HEK293 (cell line): Measurements from ENCODE around the gene SLC41A1.

ENCODE experiments used
- CTCF ChIA-PET: fragments of 350-600 bp; formaldehyde crosslinking; extraction: SDS; loops from one replicate; lab custom pipeline; 2021; ENCODE audit warnings: antibody characterized with exemption; lab: Yijun Ruan, JAX
- POLR2A ChIA-PET: fragments of 300-600 bp; formaldehyde crosslinking; extraction: SDS; loops from one replicate; lab custom pipeline; 2020; ENCODE audit warnings: antibody characterized with exemption, inconsistent platforms; lab: Yijun Ruan, JAX
- H3K27ac ChIP-seq: fragments of 200-500 bp; sonication (Bioruptor generic); 2 replicates; pipeline ENCODE4 v1.5.1; 2014; ENCODE audit warnings: low read depth, low read length, control low read depth, inconsistent platforms; ENCODE audit errors: extremely low read depth
- H3K36me3 ChIP-seq, 2 experiments: fragments of 200-500 bp in 1 of 2; sonication (Bioruptor generic) in 1 of 2; 1 replicate in 1 of 2; 2 replicates in 1 of 2; pipeline ENCODE4 v1.5.1; 2014 to 2017; ENCODE audit warnings: inconsistent platforms in 2 of 2, low read length in 2 of 2; ENCODE audit not compliant: control insufficient read depth in 2 of 2, insufficient read depth in 1 of 2
- H3K4me1 ChIP-seq: fragments of 200-500 bp; sonication (Bioruptor generic); 2 replicates; pipeline ENCODE4 v1.5.1; 2014; ENCODE audit warnings: mild to moderate bottlenecking, low read length, inconsistent platforms; ENCODE audit not compliant: control insufficient read depth, insufficient read depth
- H3K4me3 ChIP-seq: 2 replicates; pipeline ENCODE4 v1.5.1; 2011; ENCODE audit warnings: low read depth, mild to moderate bottlenecking, control low read depth, low read length, moderate library complexity
- H3K9me3 ChIP-seq: fragments of 200-500 bp; sonication (Bioruptor generic); 2 replicates; pipeline ENCODE4 v1.5.1; 2014; ENCODE audit warnings: low read depth, low read length, inconsistent platforms; ENCODE audit not compliant: control insufficient read depth, insufficient read depth
- GLI4 ChIP-seq: fragments of 450-650 bp; formaldehyde crosslinking; IDR thresholded peaks from 2 replicates; pipeline ENCODE4 v1.5.1; 2016; ENCODE audit warnings: missing biosample characterization, missing genetic modification characterization
- OSR2 ChIP-seq: fragments of 450-650 bp; formaldehyde crosslinking; IDR thresholded peaks from 2 replicates; pipeline ENCODE4 v1.5.1; 2016; ENCODE audit warnings: missing biosample characterization, missing genetic modification characterization
- ZFP3 ChIP-seq: fragments of 450-650 bp; formaldehyde crosslinking; IDR thresholded peaks from 2 replicates; pipeline ENCODE4 v1.5.1; 2016; ENCODE audit warnings: low read depth, missing biosample characterization, missing genetic modification characterization
- ZFP41 ChIP-seq: fragments of 450-650 bp; formaldehyde crosslinking; IDR thresholded peaks from 2 replicates; pipeline ENCODE4 v1.5.1; 2016; ENCODE audit warnings: missing biosample characterization, missing genetic modification characterization, borderline replicate concordance
- ZNF112 ChIP-seq: fragments of 450-650 bp; formaldehyde crosslinking; IDR thresholded peaks from 2 replicates; pipeline ENCODE4 v1.5.0; 2017; ENCODE audit warnings: missing biosample characterization, missing genetic modification characterization
- ZNF221 ChIP-seq: fragments of 450-650 bp; formaldehyde crosslinking; IDR thresholded peaks from 2 replicates; pipeline ENCODE4 v1.5.1; 2017; ENCODE audit warnings: missing biosample characterization, missing genetic modification characterization, borderline replicate concordance
- ZNF350 ChIP-seq: fragments of 450-650 bp; formaldehyde crosslinking; IDR thresholded peaks from 2 replicates; pipeline ENCODE4 v1.5.0; 2017; ENCODE audit warnings: missing biosample characterization, mild to moderate bottlenecking, missing genetic modification characterization
- ZNF433 ChIP-seq: fragments of 450-650 bp; formaldehyde crosslinking; IDR thresholded peaks from 2 replicates; pipeline ENCODE4 v1.5.1; 2016; ENCODE audit warnings: missing biosample characterization, missing genetic modification characterization, low read depth
- ZNF555 ChIP-seq: fragments of 450-650 bp; formaldehyde crosslinking; conservative IDR thresholded peaks from 2 replicates; pipeline ENCODE4 v1.5.1; 2017; ENCODE audit warnings: missing biosample characterization, mild to moderate bottlenecking, missing genetic modification characterization, inconsistent platforms
- ZNF660 ChIP-seq: fragments of 450-650 bp; IDR thresholded peaks from 2 replicates; pipeline ENCODE4 v1.5.1; 2018; ENCODE audit warnings: missing biosample characterization, mild to moderate bottlenecking, missing genetic modification characterization
- ZNF664 ChIP-seq: fragments of 450-650 bp; formaldehyde crosslinking; IDR thresholded peaks from 2 replicates; pipeline ENCODE4 v1.5.1; 2016; ENCODE audit warnings: missing biosample characterization, missing genetic modification characterization
- TF ChIP-seq, protein P1 (sequence below): fragments of 450-650 bp; formaldehyde crosslinking; IDR thresholded peaks from 2 replicates; pipeline ENCODE4 v1.5.1; 2016; ENCODE audit warnings: missing biosample characterization, missing genetic modification characterization
- TF ChIP-seq, protein P2 (sequence below): fragments of 450-650 bp; formaldehyde crosslinking; IDR thresholded peaks from 2 replicates; pipeline ENCODE4 v1.5.1; 2016; ENCODE audit warnings: missing biosample characterization, missing genetic modification characterization, low read depth
- TF ChIP-seq, protein P3 (sequence below): fragments of 450-650 bp; formaldehyde crosslinking; IDR thresholded peaks from 2 replicates; pipeline ENCODE4 v1.5.1; 2017; ENCODE audit warnings: missing biosample characterization, missing genetic modification characterization
- TF ChIP-seq, protein P4 (sequence below): fragments of 450-650 bp; formaldehyde crosslinking; IDR thresholded peaks from 2 replicates; pipeline ENCODE4 v1.5.1; 2017; ENCODE audit warnings: missing biosample characterization, missing genetic modification characterization
- TF ChIP-seq, protein P5 (sequence below): fragments of 450-650 bp; formaldehyde crosslinking; IDR thresholded peaks from 2 replicates; pipeline ENCODE4 v1.5.1; 2016; ENCODE audit warnings: missing biosample characterization, missing genetic modification characterization

SLC41A1 gene

DNA sequence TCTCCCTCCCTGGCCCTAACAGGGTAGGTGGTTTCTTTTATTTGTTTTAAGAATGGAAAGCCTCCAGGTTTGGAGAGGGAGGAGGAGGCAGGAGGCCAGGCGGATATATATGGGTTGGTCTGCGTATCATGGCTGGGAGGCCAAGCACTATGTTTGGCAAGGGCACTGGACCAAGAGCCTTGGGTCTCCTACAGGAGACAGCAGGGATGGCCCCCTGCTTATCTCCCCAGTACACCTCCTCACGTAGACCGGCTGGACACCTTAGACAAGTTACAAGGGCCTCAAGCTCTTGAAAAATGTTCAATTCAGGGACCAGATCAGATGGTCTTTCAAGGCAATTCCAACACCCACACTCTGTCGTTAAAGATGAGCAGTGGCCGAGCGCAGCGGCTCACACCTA is 10.9 kb downstream of the SLC41A1 start:
- CTCF ChIA-PET: interaction anchor here (1.5 kb wide), 1 partner anchor 11 kb away, joined by 4 read pairs; no protein-coding TSS in a partner anchor
- no peak overlapping the region for H3K4me3 ChIP-seq
- H3K9me3 ChIP-seq: no peaks in the 10 kb centered on the region
- peaks cover 3 to 63% of the 10 kb centered on the region in 2 experiments for H3K36me3 ChIP-seq
- TF ChIP-seq, protein P1, sequence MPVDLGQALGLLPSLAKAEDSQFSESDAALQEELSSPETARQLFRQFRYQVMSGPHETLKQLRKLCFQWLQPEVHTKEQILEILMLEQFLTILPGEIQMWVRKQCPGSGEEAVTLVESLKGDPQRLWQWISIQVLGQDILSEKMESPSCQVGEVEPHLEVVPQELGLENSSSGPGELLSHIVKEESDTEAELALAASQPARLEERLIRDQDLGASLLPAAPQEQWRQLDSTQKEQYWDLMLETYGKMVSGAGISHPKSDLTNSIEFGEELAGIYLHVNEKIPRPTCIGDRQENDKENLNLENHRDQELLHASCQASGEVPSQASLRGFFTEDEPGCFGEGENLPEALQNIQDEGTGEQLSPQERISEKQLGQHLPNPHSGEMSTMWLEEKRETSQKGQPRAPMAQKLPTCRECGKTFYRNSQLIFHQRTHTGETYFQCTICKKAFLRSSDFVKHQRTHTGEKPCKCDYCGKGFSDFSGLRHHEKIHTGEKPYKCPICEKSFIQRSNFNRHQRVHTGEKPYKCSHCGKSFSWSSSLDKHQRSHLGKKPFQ (tag by site-specific recombination): no peak
- TF ChIP-seq ZNF221 (tag by site-specific recombination): no peak
- TF ChIP-seq ZFP3 (tag by site-specific recombination): no peak
- no peak for TF ChIP-seq ZNF112 (tag by site-specific recombination)
- TF ChIP-seq, protein P2, sequence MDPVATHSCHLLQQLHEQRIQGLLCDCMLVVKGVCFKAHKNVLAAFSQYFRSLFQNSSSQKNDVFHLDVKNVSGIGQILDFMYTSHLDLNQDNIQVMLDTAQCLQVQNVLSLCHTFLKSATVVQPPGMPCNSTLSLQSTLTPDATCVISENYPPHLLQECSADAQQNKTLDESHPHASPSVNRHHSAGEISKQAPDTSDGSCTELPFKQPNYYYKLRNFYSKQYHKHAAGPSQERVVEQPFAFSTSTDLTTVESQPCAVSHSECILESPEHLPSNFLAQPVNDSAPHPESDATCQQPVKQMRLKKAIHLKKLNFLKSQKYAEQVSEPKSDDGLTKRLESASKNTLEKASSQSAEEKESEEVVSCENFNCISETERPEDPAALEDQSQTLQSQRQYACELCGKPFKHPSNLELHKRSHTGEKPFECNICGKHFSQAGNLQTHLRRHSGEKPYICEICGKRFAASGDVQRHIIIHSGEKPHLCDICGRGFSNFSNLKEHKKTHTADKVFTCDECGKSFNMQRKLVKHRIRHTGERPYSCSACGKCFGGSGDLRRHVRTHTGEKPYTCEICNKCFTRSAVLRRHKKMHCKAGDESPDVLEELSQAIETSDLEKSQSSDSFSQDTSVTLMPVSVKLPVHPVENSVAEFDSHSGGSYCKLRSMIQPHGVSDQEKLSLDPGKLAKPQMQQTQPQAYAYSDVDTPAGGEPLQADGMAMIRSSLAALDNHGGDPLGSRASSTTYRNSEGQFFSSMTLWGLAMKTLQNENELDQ (tag by site-specific recombination): no peak
- no peak for TF ChIP-seq ZFP41 (tag by site-specific recombination)
- TF ChIP-seq ZNF660 (tag by site-specific recombination): no peak
- TF ChIP-seq, protein P3, sequence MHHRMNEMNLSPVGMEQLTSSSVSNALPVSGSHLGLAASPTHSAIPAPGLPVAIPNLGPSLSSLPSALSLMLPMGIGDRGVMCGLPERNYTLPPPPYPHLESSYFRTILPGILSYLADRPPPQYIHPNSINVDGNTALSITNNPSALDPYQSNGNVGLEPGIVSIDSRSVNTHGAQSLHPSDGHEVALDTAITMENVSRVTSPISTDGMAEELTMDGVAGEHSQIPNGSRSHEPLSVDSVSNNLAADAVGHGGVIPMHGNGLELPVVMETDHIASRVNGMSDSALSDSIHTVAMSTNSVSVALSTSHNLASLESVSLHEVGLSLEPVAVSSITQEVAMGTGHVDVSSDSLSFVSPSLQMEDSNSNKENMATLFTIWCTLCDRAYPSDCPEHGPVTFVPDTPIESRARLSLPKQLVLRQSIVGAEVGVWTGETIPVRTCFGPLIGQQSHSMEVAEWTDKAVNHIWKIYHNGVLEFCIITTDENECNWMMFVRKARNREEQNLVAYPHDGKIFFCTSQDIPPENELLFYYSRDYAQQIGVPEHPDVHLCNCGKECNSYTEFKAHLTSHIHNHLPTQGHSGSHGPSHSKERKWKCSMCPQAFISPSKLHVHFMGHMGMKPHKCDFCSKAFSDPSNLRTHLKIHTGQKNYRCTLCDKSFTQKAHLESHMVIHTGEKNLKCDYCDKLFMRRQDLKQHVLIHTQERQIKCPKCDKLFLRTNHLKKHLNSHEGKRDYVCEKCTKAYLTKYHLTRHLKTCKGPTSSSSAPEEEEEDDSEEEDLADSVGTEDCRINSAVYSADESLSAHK (tag by site-specific recombination): no peak
- TF ChIP-seq GLI4 (tag by site-specific recombination): no peak
- no peak for TF ChIP-seq ZNF350
- TF ChIP-seq ZNF555 (tag by site-specific recombination): no peak
- TF ChIP-seq, protein P4, sequence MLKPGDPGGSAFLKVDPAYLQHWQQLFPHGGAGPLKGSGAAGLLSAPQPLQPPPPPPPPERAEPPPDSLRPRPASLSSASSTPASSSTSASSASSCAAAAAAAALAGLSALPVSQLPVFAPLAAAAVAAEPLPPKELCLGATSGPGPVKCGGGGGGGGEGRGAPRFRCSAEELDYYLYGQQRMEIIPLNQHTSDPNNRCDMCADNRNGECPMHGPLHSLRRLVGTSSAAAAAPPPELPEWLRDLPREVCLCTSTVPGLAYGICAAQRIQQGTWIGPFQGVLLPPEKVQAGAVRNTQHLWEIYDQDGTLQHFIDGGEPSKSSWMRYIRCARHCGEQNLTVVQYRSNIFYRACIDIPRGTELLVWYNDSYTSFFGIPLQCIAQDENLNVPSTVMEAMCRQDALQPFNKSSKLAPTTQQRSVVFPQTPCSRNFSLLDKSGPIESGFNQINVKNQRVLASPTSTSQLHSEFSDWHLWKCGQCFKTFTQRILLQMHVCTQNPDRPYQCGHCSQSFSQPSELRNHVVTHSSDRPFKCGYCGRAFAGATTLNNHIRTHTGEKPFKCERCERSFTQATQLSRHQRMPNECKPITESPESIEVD (tag by site-specific recombination): no peak
- no peak for TF ChIP-seq ZNF664
- no peak for TF ChIP-seq OSR2
- no peak for TF ChIP-seq ZNF433 (tag by site-specific recombination)
- TF ChIP-seq, protein P5, sequence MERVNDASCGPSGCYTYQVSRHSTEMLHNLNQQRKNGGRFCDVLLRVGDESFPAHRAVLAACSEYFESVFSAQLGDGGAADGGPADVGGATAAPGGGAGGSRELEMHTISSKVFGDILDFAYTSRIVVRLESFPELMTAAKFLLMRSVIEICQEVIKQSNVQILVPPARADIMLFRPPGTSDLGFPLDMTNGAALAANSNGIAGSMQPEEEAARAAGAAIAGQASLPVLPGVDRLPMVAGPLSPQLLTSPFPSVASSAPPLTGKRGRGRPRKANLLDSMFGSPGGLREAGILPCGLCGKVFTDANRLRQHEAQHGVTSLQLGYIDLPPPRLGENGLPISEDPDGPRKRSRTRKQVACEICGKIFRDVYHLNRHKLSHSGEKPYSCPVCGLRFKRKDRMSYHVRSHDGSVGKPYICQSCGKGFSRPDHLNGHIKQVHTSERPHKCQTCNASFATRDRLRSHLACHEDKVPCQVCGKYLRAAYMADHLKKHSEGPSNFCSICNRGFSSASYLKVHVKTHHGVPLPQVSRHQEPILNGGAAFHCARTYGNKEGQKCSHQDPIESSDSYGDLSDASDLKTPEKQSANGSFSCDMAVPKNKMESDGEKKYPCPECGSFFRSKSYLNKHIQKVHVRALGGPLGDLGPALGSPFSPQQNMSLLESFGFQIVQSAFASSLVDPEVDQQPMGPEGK (tag by site-specific recombination): no peak
- no peak overlapping the region for H3K27ac ChIP-seq
- POLR2A ChIA-PET: no interaction called here
- H3K4me1 ChIP-seq: no peaks in the 10 kb centered on the region
